Keratinocyte (primary cell): ENCODE measurements around the gene CGRRF1. TPM values are rescaled to one million over a fixed set of nuclear protein-coding genes. Genes with fewer than 3 reads are reported as not detected.

Experiments
- DNase-seq: peaks from one replicate; pipeline ENCODE4 v3.0.0-alpha.2; 2011; ENCODE audit warnings: low read depth, missing footprints, low spot score
- FAIRE-seq: peaks from 2 replicates; lab custom pipeline; 2011; peaks lifted over from hg19 to GRCh38; lab: Jason Lieb, UNC
- H2AFZ ChIP-seq: 2 replicates; pipeline ENCODE4 v1.6.0; 2012; ENCODE audit warnings: low read length, control low read depth, inconsistent platforms; ENCODE audit not compliant: control insufficient read depth
- H3K27ac ChIP-seq: 2 replicates; pipeline ENCODE4 v1.5.1; 2011; ENCODE audit warnings: low read length; ENCODE audit not compliant: control insufficient read depth, insufficient read depth
- H3K27me3 ChIP-seq: 3 replicates; pipeline ENCODE4 v1.6.0; 2011; ENCODE audit warnings: low read length; ENCODE audit not compliant: control insufficient read depth, insufficient read depth; ENCODE audit errors: extremely low read depth
- H3K36me3 ChIP-seq, 2 experiments: 2 replicates in 1 of 2; 3 replicates in 1 of 2; pipeline ENCODE4 v1.5.1; 2011; ENCODE audit warnings: low read length in 2 of 2, mild to moderate bottlenecking in 1 of 2; ENCODE audit not compliant: control insufficient read depth in 2 of 2, insufficient read depth in 2 of 2; ENCODE audit errors: extremely low read depth in 1 of 2
- H3K4me1 ChIP-seq: 3 replicates; pipeline ENCODE4 v1.5.1; 2011; ENCODE audit warnings: low read length; ENCODE audit not compliant: control insufficient read depth, insufficient read depth; ENCODE audit errors: extremely low read depth
- H3K4me2 ChIP-seq: 3 replicates; pipeline ENCODE4 v1.6.0; 2011; ENCODE audit warnings: low read depth, low read length; ENCODE audit not compliant: control insufficient read depth, insufficient read depth; ENCODE audit errors: extremely low read depth
- H3K4me3 ChIP-seq, 3 experiments: fragments of 200-600 bp in 1 of 3; sonication (generic) in 1 of 3; 2 replicates in 2 of 3; 3 replicates in 1 of 3; pipeline ENCODE4 v1.5.1; 2011 to 2016; ENCODE audit warnings: low read length in 3 of 3, mild to moderate bottlenecking in 3 of 3, control low read depth in 2 of 3, inconsistent platforms in 1 of 3, low read depth in 1 of 3, mixed read lengths in 1 of 3, mixed run types in 1 of 3, moderate library complexity in 1 of 3; ENCODE audit not compliant: control insufficient read depth in 2 of 3, insufficient read depth in 2 of 3; ENCODE audit errors: extremely low read depth in 1 of 3
- H3K79me2 ChIP-seq: 2 replicates; pipeline ENCODE4 v1.6.0; 2012; ENCODE audit warnings: low read length; ENCODE audit not compliant: control insufficient read depth, insufficient read depth
- H3K9ac ChIP-seq: 3 replicates; pipeline ENCODE4 v1.6.0; 2011; ENCODE audit warnings: low read length; ENCODE audit not compliant: control insufficient read depth, insufficient read depth; ENCODE audit errors: extremely low read depth
- H3K9me1 ChIP-seq: 3 replicates; pipeline ENCODE4 v1.6.0; 2011; ENCODE audit warnings: low read length; ENCODE audit not compliant: control insufficient read depth, insufficient read depth; ENCODE audit errors: extremely low read depth
- H3K9me3 ChIP-seq: 2 replicates; pipeline ENCODE4 v1.5.1; 2012; ENCODE audit warnings: low read depth, low read length; ENCODE audit not compliant: control insufficient read depth
- H4K20me1 ChIP-seq: 3 replicates; pipeline ENCODE4 v1.6.0; 2011; ENCODE audit warnings: low read length; ENCODE audit not compliant: control insufficient read depth, insufficient read depth; ENCODE audit errors: extremely low read depth
- CTCF ChIP-seq, 3 experiments: IDR thresholded peaks in 1 of 3; conservative IDR thresholded peaks in 1 of 3; optimal IDR thresholded peaks in 1 of 3; 2 replicates in 2 of 3; 3 replicates in 1 of 3; pipeline versions ENCODE3 to v1.5.1; 2011; ENCODE audit warnings: low read length in 3 of 3, mild to moderate bottlenecking in 3 of 3, moderate library complexity in 2 of 3, control low read depth in 1 of 3, inconsistent platforms in 1 of 3; ENCODE audit not compliant: insufficient read depth in 2 of 3; ENCODE audit errors: extremely low read depth in 1 of 3
- EZH2 ChIP-seq: IDR thresholded peaks from one replicate; pipeline ENCODE4 v1.6.1; 2012; ENCODE audit warnings: inconsistent platforms, mild to moderate bottlenecking, low read length, moderate library complexity
- dilution Hi-C: fragments of 300-500 bp; cut with MboI; formaldehyde crosslinking; loops from one replicate; pipeline ENCODE4 v1.7.0; 2020; ENCODE audit warnings: low sequenced_read_pairs; ENCODE audit not compliant: extremely low pct_ligation_motif_present
- polyA plus RNA-seq, 5 experiments: library from polyadenylated mRNA; depleted of rRNA in 3 of 5; stranded (reverse) in 3 of 5; stranded (forward) in 1 of 5; unstranded in 1 of 5; fragments of >200 nt; gene quantifications; 1 replicate in 1 of 5; 2 replicates in 3 of 5; 3 replicates in 1 of 5; pipeline versions ENCODE4 v1.2.1 to v1.2.3, GENCODE V29; 2011 to 2012; ENCODE audit warnings: missing spikeins in 2 of 5, low read depth in 1 of 5, low replicate concordance in 1 of 5

The CGRRF1 gene
- polyA plus RNA-seq, 1 donor (not counting 4 experiments of a cell fraction or from before 2014, with no cell fraction given), result 19.5 TPM

- H3K4me3 ChIP-seq, result peak overlapping the region; percentile 9 to 76 (median 61)
- TF ChIP-seq CTCF (optimal IDR thresholded peaks at IDR 0.05 in 1 of 3, IDR thresholded peaks at IDR 0.05 in 1 of 3, conservative IDR thresholded peaks at IDR 0.05 in 1 of 3; ENCODE audit: extremely low read depth in 1 of 3, insufficient read depth in 2 of 3, low read length in 3 of 3) (no peak), EZH2 (no peak)
- H3K36me3 ChIP-seq, result peaks cover 7 to 33% of the 10 kb centered on the region in 2 experiments
- H3K79me2 ChIP-seq, result peaks cover 80% of the 10 kb centered on the region
- H4K20me1 ChIP-seq, result no peaks in the 10 kb centered on the region
- no peak overlapping the region for H2AFZ ChIP-seq
- peak overlapping the region; percentile 94 for H3K27ac ChIP-seq
- peak overlapping the region; percentile 90 for H3K9ac ChIP-seq
- peak; percentile 26 for FAIRE-seq
- H3K4me1 ChIP-seq, result peaks cover 35% of the 10 kb centered on the region
- peaks cover 2% of the 10 kb centered on the region for H3K9me1 ChIP-seq
- dilution Hi-C loops, result no loop called here
- peak overlapping the region; percentile 95 for H3K4me2 ChIP-seq
- H3K27me3 ChIP-seq, result no peaks in the 10 kb centered on the region
- DNase-seq, result no peak
- H3K9me3 ChIP-seq, result no peaks in the 10 kb centered on the region
These were observed 61.1 kb downstream of the CGRRF1 start for GRCh38 chr14:54570631-54571415.

- H3K79me2 ChIP-seq, result peaks cover 91% of the 10 kb centered on the region
- H3K4me1 ChIP-seq, result peaks cover 47% of the 10 kb centered on the region
These were observed 62.6 kb downstream of the CGRRF1 start for GRCh38 chr14:54572316-54572715.

More at GRCh38 chr14:54572316-54572715, 62.6 kb downstream of the CGRRF1 start:
- no peak overlapping the region for H3K27ac ChIP-seq
- no peaks in the 10 kb centered on the region for H3K27me3 ChIP-seq
- H3K4me2 ChIP-seq, result no peak overlapping the region
- FAIRE-seq (no peak), DNase-seq (no peak)
- dilution Hi-C loops, result no loop called here
- no peaks in the 10 kb centered on the region for H3K9me3 ChIP-seq
- H4K20me1 ChIP-seq, result no peaks in the 10 kb centered on the region
- no peak overlapping the region for H2AFZ ChIP-seq
- TF ChIP-seq CTCF (optimal IDR thresholded peaks at IDR 0.05 in 1 of 3, IDR thresholded peaks at IDR 0.05 in 1 of 3, conservative IDR thresholded peaks at IDR 0.05 in 1 of 3; ENCODE audit: extremely low read depth in 1 of 3, insufficient read depth in 2 of 3, low read length in 3 of 3), result peak; percentile 61 to 69 (median 69)
- TF ChIP-seq EZH2, result no peak
- peaks cover 10 to 41% of the 10 kb centered on the region in 2 experiments for H3K36me3 ChIP-seq
- H3K9ac ChIP-seq, result no peak overlapping the region
- H3K9me1 ChIP-seq, result peaks cover 2% of the 10 kb centered on the region
- H3K4me3 ChIP-seq, result no peak overlapping the region
